Astrocyte of the cerebellum (primary cell): ENCODE measurements around the gene EMID1.

Experiments
- DNase-seq: peaks from one replicate; pipeline ENCODE4 v3.0.0-alpha.2; 2011; ENCODE audit warnings: low read depth
- H3K4me3 ChIP-seq: 2 replicates; pipeline ENCODE4 v1.5.1; 2011; ENCODE audit warnings: mild to moderate bottlenecking, low read depth, low read length, moderate library complexity
- CTCF ChIP-seq: IDR thresholded peaks from 2 replicates; pipeline ENCODE4 v1.5.1; 2012; ENCODE audit warnings: low read length, low read depth, moderate library complexity, mild to moderate bottlenecking; ENCODE audit errors: missing control alignments
- in situ Hi-C: cut with HindIII; loops from 2 replicates; pipeline ENCODE4 v1.10.0; 2017; ENCODE audit warnings: low sequenced_read_pairs

The EMID1 gene

DNA sequence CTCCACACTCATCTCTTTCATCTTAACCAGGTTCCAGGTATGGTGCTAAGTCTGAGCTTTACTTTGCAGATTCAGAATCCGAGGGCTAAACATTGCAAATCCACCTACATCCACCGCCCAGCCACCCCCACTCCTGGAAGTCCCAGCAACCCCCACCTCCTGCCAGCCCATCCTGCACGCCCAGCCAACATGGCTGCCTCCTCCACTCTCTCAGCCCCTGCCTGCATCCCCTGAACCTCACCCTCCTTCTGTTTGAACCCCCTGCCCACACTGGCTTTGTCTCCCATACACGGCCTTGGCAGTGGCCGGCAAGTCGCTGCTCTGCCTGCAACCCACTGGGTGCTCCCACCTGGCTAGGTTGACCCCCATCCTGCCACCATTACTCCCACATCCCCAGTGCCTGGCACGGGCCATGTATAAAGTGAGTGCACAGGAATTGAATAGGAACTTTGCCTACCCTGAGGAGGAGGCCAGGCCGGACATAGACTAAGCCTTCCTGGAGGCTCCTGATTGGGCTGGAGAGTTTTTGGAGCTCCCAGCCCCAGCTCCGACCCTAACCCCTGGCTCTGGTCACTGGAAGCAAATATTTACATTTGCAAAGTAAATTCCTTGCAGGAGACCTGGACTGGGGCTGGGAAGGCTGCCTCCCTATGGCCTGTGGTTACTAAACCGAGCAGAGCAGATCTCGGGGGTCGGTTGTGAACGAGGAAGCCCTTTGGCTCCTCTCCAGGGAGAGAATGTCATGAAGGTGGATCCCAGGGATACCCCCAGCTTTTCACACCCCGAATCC lies 14.4 kb downstream of the EMID1 start:
- no peak for DNase-seq
- no peak overlapping the region for H3K4me3 ChIP-seq
- no peak for TF ChIP-seq CTCF
- in situ Hi-C loops, result no loop called here

GRCh38 chr22:29224121-29224858 lies 18.6 kb downstream of the EMID1 start:
- in situ Hi-C loops, result no loop called here
- TF ChIP-seq CTCF, result no peak
- no peak for DNase-seq
- no peak overlapping the region for H3K4me3 ChIP-seq

DNA sequence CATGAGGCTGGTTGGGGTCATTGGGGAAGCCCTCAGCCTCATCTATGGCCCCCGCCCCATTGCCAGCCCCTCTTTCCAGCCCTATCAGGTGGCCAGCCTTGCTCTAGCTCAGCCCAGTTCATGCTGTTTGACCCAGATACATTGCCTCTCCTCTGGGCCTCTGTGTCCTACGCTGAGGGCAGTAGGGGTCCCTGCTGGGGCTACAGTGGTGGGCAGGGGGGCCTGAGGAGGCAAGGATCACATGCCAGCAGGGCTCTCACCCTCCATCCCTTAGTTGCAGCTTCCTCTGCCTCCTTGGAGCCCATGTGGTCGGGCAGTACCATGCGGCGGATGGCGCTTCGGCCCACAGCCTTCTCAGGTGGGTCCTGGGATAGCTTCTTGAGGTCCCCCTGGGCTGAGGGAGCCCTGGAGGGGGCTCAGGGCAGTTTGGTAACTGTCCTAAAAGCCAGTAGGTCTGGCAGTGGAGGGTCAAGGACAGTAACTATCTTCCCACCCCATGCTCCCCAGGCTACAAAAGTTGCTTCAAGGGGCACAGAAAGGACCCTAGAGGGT lies 19.2 kb downstream of the EMID1 start:
- no peak overlapping the region for H3K4me3 ChIP-seq
- no peak for TF ChIP-seq CTCF
- DNase-seq, result no peak
- in situ Hi-C loops, result loop anchor here (25.0 kb wide), 1 partner anchor 613 kb away; no protein-coding TSS in a partner anchor

- no peak overlapping the region for H3K4me3 ChIP-seq
- no peak for DNase-seq
- in situ Hi-C loops, result loop anchor here (25.0 kb wide), 1 partner anchor 613 kb away; no protein-coding TSS in a partner anchor
- TF ChIP-seq CTCF, result no peak
These were observed 19.9 kb downstream of the EMID1 start for GRCh38 chr22:29225422-29226090.

DNA sequence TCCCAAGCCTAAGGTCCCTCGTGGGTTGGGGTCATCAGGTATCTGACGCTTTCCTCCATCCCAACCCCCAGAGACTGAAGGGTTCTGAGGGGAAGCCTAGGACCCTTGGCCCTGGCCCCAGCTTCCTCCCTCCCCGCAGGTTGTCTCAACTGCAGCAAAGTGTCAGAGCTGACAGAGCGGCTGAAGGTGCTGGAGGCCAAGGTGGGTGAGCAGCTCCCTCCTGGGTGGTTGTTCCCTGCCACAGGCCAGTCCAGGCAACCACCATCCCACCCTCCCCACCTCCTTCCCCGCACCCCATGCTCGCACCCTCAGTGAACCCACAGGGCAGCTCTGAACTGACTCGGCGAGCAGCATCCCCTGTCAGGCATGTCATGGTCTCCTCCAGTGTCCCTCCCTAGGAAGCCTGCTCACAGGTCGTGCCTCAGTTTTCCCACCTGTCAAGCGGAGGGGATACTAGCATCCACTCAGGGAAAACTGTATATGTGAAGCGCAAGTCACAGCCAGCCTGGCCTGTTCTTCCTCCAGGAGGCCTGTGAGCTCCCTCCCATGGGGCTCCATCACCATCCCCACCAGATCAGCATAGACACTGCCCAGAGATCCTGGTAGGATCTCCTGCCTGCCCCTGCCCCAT lies 20.8 kb downstream of the EMID1 start:
- DNase-seq, result no peak
- TF ChIP-seq CTCF, result no peak
- no peak overlapping the region for H3K4me3 ChIP-seq
- in situ Hi-C loops, result loop anchor here (25.0 kb wide), 1 partner anchor 614 kb away; no protein-coding TSS in a partner anchor
